Thyroid gland (tissue), 4 donors: ENCODE measurements around the gene KREMEN2.

Experiments
- POLR2A ChIP-seq, 2 donors: fragments of 450-650 bp; IDR thresholded peaks; one replicate each; pipeline ENCODE4 v1.6.1; 2017; ENCODE audit warnings: antibody characterized with exemption in 2 of 2, mild to moderate bottlenecking in 2 of 2, moderate library complexity in 1 of 2
- TF ChIP-seq, protein P1 (sequence below), 6 experiments: fragments of 200-600 bp in 3 of 6; fragments of 450-650 bp in 3 of 6; sonication (generic) in 3 of 6; IDR thresholded peaks; one replicate each; pipeline ENCODE4 v1.5.1; 2016 to 2019; ENCODE audit warnings: antibody characterized with exemption in 6 of 6, mild to moderate bottlenecking in 2 of 6, inconsistent platforms in 1 of 6, moderate library complexity in 1 of 6

- TF ChIP-seq, protein P1, sequence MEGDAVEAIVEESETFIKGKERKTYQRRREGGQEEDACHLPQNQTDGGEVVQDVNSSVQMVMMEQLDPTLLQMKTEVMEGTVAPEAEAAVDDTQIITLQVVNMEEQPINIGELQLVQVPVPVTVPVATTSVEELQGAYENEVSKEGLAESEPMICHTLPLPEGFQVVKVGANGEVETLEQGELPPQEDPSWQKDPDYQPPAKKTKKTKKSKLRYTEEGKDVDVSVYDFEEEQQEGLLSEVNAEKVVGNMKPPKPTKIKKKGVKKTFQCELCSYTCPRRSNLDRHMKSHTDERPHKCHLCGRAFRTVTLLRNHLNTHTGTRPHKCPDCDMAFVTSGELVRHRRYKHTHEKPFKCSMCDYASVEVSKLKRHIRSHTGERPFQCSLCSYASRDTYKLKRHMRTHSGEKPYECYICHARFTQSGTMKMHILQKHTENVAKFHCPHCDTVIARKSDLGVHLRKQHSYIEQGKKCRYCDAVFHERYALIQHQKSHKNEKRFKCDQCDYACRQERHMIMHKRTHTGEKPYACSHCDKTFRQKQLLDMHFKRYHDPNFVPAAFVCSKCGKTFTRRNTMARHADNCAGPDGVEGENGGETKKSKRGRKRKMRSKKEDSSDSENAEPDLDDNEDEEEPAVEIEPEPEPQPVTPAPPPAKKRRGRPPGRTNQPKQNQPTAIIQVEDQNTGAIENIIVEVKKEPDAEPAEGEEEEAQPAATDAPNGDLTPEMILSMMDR (IDR thresholded peaks at IDR 0.05): no peak
- no peak for TF ChIP-seq POLR2A (IDR thresholded peaks at IDR 0.05)
These were observed 1.6 kb upstream of the KREMEN2 start for GRCh38 chr16:2962334-2963073.
